Tibial artery (tissue), 4 donors: Measurements from ENCODE around the gene PTEN.

Experiments
- DNase-seq, 2 donors: peaks; one replicate each; pipeline ENCODE4 v3.0.0-alpha.2; 2019
- H3K27ac ChIP-seq, 2 donors: fragments of 200-600 bp; sonication (generic) in 1 of 2; 1 replicate in 1 of 2; 2 replicates in 1 of 2; pipeline ENCODE4 v1.5.1; 2018 to 2019; ENCODE audit warnings: mild to moderate bottlenecking in 1 of 2
- H3K27me3 ChIP-seq, 2 donors: fragments of 200-600 bp; sonication (generic) in 1 of 2; one replicate each; pipeline versions ENCODE4 v1.5.1 to v1.6.0; 2016 to 2019
- H3K36me3 ChIP-seq, 3 donors: fragments of 200-600 bp; sonication (generic) in 2 of 3; one replicate each; pipeline ENCODE4 v1.5.1; 2016 to 2019; ENCODE audit warnings: mild to moderate bottlenecking in 2 of 3
- H3K4me1 ChIP-seq, 4 donors: fragments of 200-600 bp; sonication (generic) in 2 of 4; 1 replicate in 3 of 4; 2 replicates in 1 of 4; pipeline ENCODE4 v1.5.1; 2016 to 2019
- H3K4me3 ChIP-seq, 2 donors: fragments of 200-600 bp; sonication (generic) in 1 of 2; 1 replicate in 1 of 2; 2 replicates in 1 of 2; pipeline ENCODE4 v1.5.1; 2018 to 2019; ENCODE audit warnings: mild to moderate bottlenecking in 2 of 2
- H3K9me3 ChIP-seq, 3 donors: fragments of 200-600 bp; sonication (generic) in 1 of 3; one replicate each; pipeline ENCODE4 v1.5.1; 2016 to 2019
- intact Hi-C: fragments of 100-400 bp; cut with DNase I; formaldehyde crosslinking; loops from one replicate; pipeline ENCODE4 v1.15.0; 2023; ENCODE audit warnings: low total_unique reads
- TF ChIP-seq, protein P1 (sequence below), 2 experiments: fragments of 200-600 bp in 1 of 2; fragments of 450-650 bp in 1 of 2; IDR thresholded peaks; one replicate each; pipeline ENCODE4 v1.5.1; 2017 to 2019; ENCODE audit warnings: antibody characterized with exemption in 2 of 2, mild to moderate bottlenecking in 1 of 2, moderate library complexity in 1 of 2

The PTEN gene

DNA sequence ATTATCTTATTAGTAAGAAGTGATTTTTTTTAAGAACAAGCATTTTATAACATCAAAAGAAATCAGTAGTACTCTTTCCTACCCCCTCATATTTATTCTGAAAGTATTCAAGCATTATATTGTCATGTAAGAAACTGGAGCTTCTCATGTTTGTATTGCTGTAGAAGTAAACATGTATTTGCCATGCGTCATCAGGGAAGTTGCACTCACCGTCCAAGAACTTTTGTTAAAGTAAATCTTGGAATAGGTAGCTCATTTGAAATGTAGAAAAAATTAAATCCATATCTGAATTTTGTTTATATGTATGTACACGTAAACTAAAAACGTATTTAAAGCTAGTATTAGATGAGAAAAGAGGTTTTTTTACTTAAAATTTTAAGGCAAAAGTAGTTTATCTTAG lies 96.8 kb downstream of the PTEN start:
- Histone ChIP-seq H3K27ac (peak overlapping the region in 1 of 2 donors; percentile 20), H3K9me3 (no peaks in the 10 kb centered on the region), H3K36me3 (peaks cover 19 to 34% (median 29%) of the 10 kb centered on the region in 3 donors), H3K4me1 (peaks cover 0 to 73% (median 5%) of the 10 kb centered on the region in 4 donors), H3K27me3 (no peaks in the 10 kb centered on the region), H3K4me3 (no peak overlapping the region)
- no peak for DNase-seq
- TF ChIP-seq, protein P1, sequence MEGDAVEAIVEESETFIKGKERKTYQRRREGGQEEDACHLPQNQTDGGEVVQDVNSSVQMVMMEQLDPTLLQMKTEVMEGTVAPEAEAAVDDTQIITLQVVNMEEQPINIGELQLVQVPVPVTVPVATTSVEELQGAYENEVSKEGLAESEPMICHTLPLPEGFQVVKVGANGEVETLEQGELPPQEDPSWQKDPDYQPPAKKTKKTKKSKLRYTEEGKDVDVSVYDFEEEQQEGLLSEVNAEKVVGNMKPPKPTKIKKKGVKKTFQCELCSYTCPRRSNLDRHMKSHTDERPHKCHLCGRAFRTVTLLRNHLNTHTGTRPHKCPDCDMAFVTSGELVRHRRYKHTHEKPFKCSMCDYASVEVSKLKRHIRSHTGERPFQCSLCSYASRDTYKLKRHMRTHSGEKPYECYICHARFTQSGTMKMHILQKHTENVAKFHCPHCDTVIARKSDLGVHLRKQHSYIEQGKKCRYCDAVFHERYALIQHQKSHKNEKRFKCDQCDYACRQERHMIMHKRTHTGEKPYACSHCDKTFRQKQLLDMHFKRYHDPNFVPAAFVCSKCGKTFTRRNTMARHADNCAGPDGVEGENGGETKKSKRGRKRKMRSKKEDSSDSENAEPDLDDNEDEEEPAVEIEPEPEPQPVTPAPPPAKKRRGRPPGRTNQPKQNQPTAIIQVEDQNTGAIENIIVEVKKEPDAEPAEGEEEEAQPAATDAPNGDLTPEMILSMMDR (IDR thresholded peaks at IDR 0.05): no peak
- intact Hi-C loops: no loop called here

DNA sequence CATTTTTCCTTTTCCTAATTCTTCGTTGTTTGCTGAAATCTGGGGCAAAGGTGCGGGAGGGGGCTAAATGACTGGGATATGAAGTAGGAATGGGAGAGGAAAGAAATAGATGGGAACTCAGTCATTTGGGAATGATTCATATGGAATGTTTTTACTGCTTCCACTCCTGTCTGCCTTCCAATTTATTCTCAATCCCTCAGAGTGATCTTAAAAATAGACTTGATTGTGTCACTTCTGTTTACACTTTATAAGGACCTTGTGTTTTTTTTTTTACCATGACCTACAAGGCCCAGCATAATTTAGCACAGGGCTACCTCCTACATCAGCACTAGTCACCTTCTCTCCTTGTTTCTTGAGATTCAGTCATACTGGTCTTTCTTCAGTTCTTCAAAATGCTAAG lies 97.9 kb downstream of the PTEN start:
- intact Hi-C loops: no loop called here
- TF ChIP-seq, protein P1 (IDR thresholded peaks at IDR 0.05): no peak
- H3K4me1 ChIP-seq: peaks cover 0 to 63% (median 5%) of the 10 kb centered on the region in 4 donors
- H3K9me3 ChIP-seq: no peaks in the 10 kb centered on the region
- H3K4me3 ChIP-seq: no peak overlapping the region
- no peaks in the 10 kb centered on the region for H3K27me3 ChIP-seq
- H3K36me3 ChIP-seq: peaks cover 17 to 38% (median 29%) of the 10 kb centered on the region in 3 donors
- peak overlapping the region; percentile 64 to 78 for H3K27ac ChIP-seq
- no peak for DNase-seq

DNA sequence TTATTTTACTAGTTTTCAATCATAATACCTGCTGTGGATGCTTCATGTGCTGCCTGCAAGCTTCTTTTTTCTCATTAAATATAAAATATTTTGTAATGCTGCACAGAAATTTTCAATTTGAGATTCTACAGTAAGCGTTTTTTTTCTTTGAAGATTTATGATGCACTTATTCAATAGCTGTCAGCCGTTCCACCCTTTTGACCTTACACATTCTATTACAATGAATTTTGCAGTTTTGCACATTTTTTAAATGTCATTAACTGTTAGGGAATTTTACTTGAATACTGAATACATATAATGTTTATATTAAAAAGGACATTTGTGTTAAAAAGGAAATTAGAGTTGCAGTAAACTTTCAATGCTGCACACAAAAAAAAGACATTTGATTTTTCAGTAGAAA lies 103.0 kb downstream of the PTEN start:
- Histone ChIP-seq H3K27ac (no peak overlapping the region), H3K36me3 (peaks cover 15 to 22% (median 17%) of the 10 kb centered on the region in 3 donors), H3K4me1 (peaks cover 0 to 38% (median 2%) of the 10 kb centered on the region in 4 donors), H3K4me3 (no peak overlapping the region), H3K27me3 (no peaks in the 10 kb centered on the region), H3K9me3 (no peaks in the 10 kb centered on the region)
- DNase-seq: no peak
- TF ChIP-seq, protein P1 (IDR thresholded peaks at IDR 0.05): no peak
- intact Hi-C loops: no loop called here

DNA sequence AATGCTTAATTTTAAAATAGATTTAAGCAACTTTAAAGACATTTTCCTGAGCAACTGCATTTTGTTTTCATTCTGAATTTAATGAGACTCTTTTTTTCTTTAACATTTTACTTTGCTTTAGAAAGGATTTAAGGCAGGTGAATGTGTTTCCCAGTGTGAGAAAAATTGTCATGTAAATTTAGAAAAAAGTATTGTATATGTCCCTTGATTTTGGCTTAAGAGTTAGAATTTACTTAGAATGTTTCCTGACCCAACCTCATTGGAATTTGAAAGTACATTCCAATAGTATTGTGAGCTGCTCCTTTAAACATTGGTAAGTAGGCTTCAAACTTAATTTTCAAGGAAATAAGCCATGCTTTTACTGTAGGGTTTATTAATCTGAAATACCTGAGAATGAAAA lies 110.2 kb downstream of the PTEN start:
- TF ChIP-seq, protein P1 (IDR thresholded peaks at IDR 0.05): no peak
- H3K9me3 ChIP-seq: no peaks in the 10 kb centered on the region
- no peaks in the 10 kb centered on the region for H3K27me3 ChIP-seq
- no peaks in the 10 kb centered on the region for H3K36me3 ChIP-seq
- intact Hi-C loops: no loop called here
- DNase-seq: no peak
- no peak overlapping the region for H3K27ac ChIP-seq
- H3K4me1 ChIP-seq: peaks cover 0 to 45% (median 8%) of the 10 kb centered on the region in 4 donors
- no peak overlapping the region for H3K4me3 ChIP-seq

DNA sequence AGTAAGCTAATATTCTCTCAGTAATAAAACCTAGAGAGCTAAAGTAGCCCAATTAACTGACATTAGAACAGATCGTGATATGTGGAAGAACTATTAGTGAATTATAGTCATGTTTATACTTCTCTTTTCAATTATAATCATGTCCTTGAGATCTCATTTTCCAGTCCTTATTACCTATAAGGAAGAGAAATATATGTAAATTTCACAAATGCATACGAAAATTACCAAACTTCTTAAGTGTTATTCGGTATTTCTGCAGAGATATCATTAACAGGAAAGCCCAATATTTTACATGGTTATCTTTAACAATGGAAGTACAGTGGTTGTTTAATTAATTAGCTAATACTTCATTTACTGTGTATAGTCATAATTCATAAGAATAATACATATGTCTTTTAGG lies 110.7 kb downstream of the PTEN start:
- no peak overlapping the region for H3K4me3 ChIP-seq
- no peak for DNase-seq
- no peaks in the 10 kb centered on the region for H3K9me3 ChIP-seq
- TF ChIP-seq, protein P1 (IDR thresholded peaks at IDR 0.05): no peak
- peaks cover 0 to 42% (median 8%) of the 10 kb centered on the region in 4 donors for H3K4me1 ChIP-seq
- no peak overlapping the region for H3K27ac ChIP-seq
- intact Hi-C loops: no loop called here
- no peaks in the 10 kb centered on the region for H3K27me3 ChIP-seq
- H3K36me3 ChIP-seq: no peaks in the 10 kb centered on the region

DNA sequence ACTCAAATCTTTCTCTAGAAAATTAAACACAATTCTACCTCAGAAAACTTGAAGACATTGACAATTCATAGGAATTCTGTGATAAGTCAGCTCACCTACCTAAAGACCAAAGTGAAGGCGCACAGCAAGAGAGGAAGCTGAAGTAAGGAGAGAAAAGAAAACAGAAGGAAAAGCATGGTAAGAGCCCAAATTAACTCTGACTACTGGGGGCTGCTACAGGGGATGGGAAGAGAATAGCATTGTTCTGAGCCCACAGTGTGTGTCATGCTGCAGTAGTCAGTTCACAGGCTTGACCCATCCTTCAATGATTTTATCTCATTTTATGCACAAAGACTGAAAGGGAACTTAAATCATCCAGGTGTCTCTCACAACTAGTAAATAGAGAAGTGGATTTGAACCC lies 111.3 kb downstream of the PTEN start:
- intact Hi-C loops: no loop called here

More for the DNA sequence above, 111.3 kb downstream of the PTEN start:
- Histone ChIP-seq H3K4me3 (no peak overlapping the region), H3K9me3 (no peaks in the 10 kb centered on the region), H3K27me3 (no peaks in the 10 kb centered on the region), H3K4me1 (peaks cover 0 to 42% (median 8%) of the 10 kb centered on the region in 4 donors), H3K27ac (no peak overlapping the region), H3K36me3 (no peaks in the 10 kb centered on the region)
- DNase-seq: no peak
- TF ChIP-seq, protein P1 (IDR thresholded peaks at IDR 0.05): no peak
